H1 (cell line): ENCODE measurements around the gene LVRN. TPM values are rescaled to one million over a fixed set of nuclear protein-coding genes. Genes with fewer than 3 reads are reported as not detected.
A peak's percentile ranks its signal among the peaks of the same experiment; 100 is the strongest.

Source experiments
- CTCF ChIA-PET: fragments of 300-600 bp; sonication (Branson Sonifier 250); formaldehyde crosslinking; loops from one replicate; lab custom pipeline; 2021; ENCODE audit not compliant: partially characterized antibody; lab: Charles Lee
- POLR2A ChIA-PET: fragments of 300-600 bp; sonication (Branson Sonifier 250); formaldehyde crosslinking; loops from one replicate; lab custom pipeline; 2021; ENCODE audit warnings: inconsistent platforms; ENCODE audit not compliant: partially characterized antibody; lab: Charles Lee
- DNase-seq, 2 experiments: peaks; one replicate each; pipeline versions ENCODE4 v3.0.0 to v3.0.0-alpha.2; 2010 to 2022; ENCODE audit warnings: low spot score in 2 of 2, low read depth in 1 of 2, mixed read lengths in 1 of 2
- FAIRE-seq: peaks from 2 replicates; lab custom pipeline; 2011; peaks lifted over from hg19 to GRCh38; lab: Jason Lieb, UNC
- H2AFZ ChIP-seq: 2 replicates; pipeline ENCODE4 v1.8.1; 2012; ENCODE audit warnings: low read length, inconsistent platforms
- H2AK5ac ChIP-seq: 2 replicates; pipeline ENCODE4 v1.6.1; 2013; ENCODE audit warnings: low read depth, low read length
- H2BK120ac ChIP-seq: replicated peaks from 2 replicates; pipeline ENCODE3; 2013; ENCODE audit warnings: low read depth, low read length, inconsistent platforms
- H2BK12ac ChIP-seq: 2 replicates; pipeline ENCODE4 v1.6.1; 2013; ENCODE audit warnings: low read depth, low read length
- H2BK15ac ChIP-seq: 2 replicates; pipeline ENCODE4 v1.6.1; 2013; ENCODE audit warnings: low read length
- H2BK20ac ChIP-seq: 2 replicates; pipeline ENCODE4 v1.6.1; 2013; ENCODE audit warnings: low read length
- H2BK5ac ChIP-seq: 2 replicates; pipeline ENCODE4 v1.6.1; 2013; ENCODE audit warnings: low read depth, low read length
- H3K14ac ChIP-seq: 2 replicates; pipeline ENCODE4 v1.6.1; 2013; ENCODE audit warnings: inconsistent platforms; ENCODE audit not compliant: insufficient read length
- H3K18ac ChIP-seq: 2 replicates; pipeline ENCODE4 v1.6.1; 2013; ENCODE audit warnings: low read length; ENCODE audit errors: extremely low read depth
- H3K23ac ChIP-seq: 2 replicates; pipeline ENCODE4 v1.6.1; 2013; ENCODE audit warnings: inconsistent platforms; ENCODE audit not compliant: insufficient read length
- H3K23me2 ChIP-seq: 2 replicates; pipeline ENCODE4 v1.6.1; 2013; ENCODE audit warnings: low read depth, low read length
- H3K27ac ChIP-seq: 2 replicates; pipeline ENCODE4 v1.6.1; 2011; ENCODE audit warnings: low read depth, low read length, inconsistent platforms
- H3K27me3 ChIP-seq, 4 experiments: replicated peaks in 1 of 4; 1 replicate in 1 of 4; 2 replicates in 3 of 4; pipeline versions ENCODE4 v1.6.1 to v1.8.1; 2011 to 2013; ENCODE audit warnings: low read length in 3 of 4, mild to moderate bottlenecking in 3 of 4, inconsistent platforms in 2 of 4, mixed read lengths in 2 of 4, moderate library complexity in 1 of 4; ENCODE audit not compliant: control insufficient read depth in 3 of 4, insufficient read depth in 3 of 4; ENCODE audit errors: extremely low read depth in 1 of 4
- H3K36me3 ChIP-seq, 4 experiments: 2 replicates each; pipeline versions ENCODE4 v1.6.1 to v1.8.1; 2011 to 2013; ENCODE audit warnings: mild to moderate bottlenecking in 4 of 4, low read length in 3 of 4, moderate library complexity in 2 of 4, control low read depth in 1 of 4, inconsistent platforms in 1 of 4; ENCODE audit not compliant: insufficient read depth in 4 of 4, control insufficient read depth in 2 of 4
- H3K4ac ChIP-seq: replicated peaks from 2 replicates; pipeline ENCODE3; 2013; ENCODE audit warnings: low read length, low read depth, mixed read lengths, inconsistent platforms; ENCODE audit not compliant: insufficient read length
- H3K4me1 ChIP-seq, 4 experiments: replicated peaks in 1 of 4; 1 replicate in 1 of 4; 2 replicates in 3 of 4; pipeline versions ENCODE4 v1.6.1 to v1.8.1; 2011 to 2013; ENCODE audit warnings: low read length in 3 of 4, inconsistent platforms in 2 of 4, mixed read lengths in 1 of 4; ENCODE audit not compliant: insufficient read depth in 4 of 4, control insufficient read depth in 3 of 4
- H3K4me2 ChIP-seq, 2 experiments: 2 replicates each; pipeline versions ENCODE4 v1.6.1 to v1.8.1; 2011 to 2013; ENCODE audit warnings: low read depth in 2 of 2, low read length in 2 of 2, control low read depth in 1 of 2, inconsistent platforms in 1 of 2, mild to moderate bottlenecking in 1 of 2; ENCODE audit not compliant: insufficient read depth in 1 of 2
- H3K4me3 ChIP-seq, 4 experiments: fragments of 200-600, 300-600 bp in 1 of 4; sonication (generic), shearing (Covaris generic), sonication (Bioruptor Twin) in 1 of 4; 2 replicates each; pipeline versions ENCODE4 v1.5.1 to v1.8.1; 2011 to 2016; ENCODE audit warnings: low read length in 4 of 4, low read depth in 3 of 4, control low read depth in 2 of 4, inconsistent platforms in 2 of 4, mild to moderate bottlenecking in 2 of 4, mixed read lengths in 1 of 4, moderate library complexity in 1 of 4; ENCODE audit not compliant: insufficient read depth in 2 of 4; ENCODE audit errors: extremely low read depth in 1 of 4
- H3K56ac ChIP-seq: replicated peaks from 2 replicates; pipeline ENCODE3; 2013; ENCODE audit warnings: low read depth, mild to moderate bottlenecking, mixed read lengths, low read length, inconsistent platforms; ENCODE audit not compliant: insufficient read length
- H3K79me1 ChIP-seq: 2 replicates; pipeline ENCODE4 v1.6.1; 2013; ENCODE audit warnings: low read depth, low read length, control low read depth
- H3K79me2 ChIP-seq, 2 experiments: 2 replicates each; pipeline versions ENCODE4 v1.6.1 to v1.8.1; 2012 to 2013; ENCODE audit warnings: low read length in 2 of 2, mild to moderate bottlenecking in 2 of 2, inconsistent platforms in 1 of 2; ENCODE audit not compliant: insufficient read depth in 2 of 2, control insufficient read depth in 1 of 2
- H3K9ac ChIP-seq, 4 experiments: replicated peaks in 1 of 4; 1 replicate in 1 of 4; 2 replicates in 3 of 4; pipeline versions ENCODE4 v1.6.1 to v1.8.1; 2011 to 2013; ENCODE audit warnings: low read depth in 3 of 4, low read length in 3 of 4, control low read depth in 2 of 4, mild to moderate bottlenecking in 2 of 4, moderate library complexity in 2 of 4, inconsistent platforms in 1 of 4; ENCODE audit errors: extremely low read depth in 1 of 4
- H3K9me3 ChIP-seq, 2 experiments: 2 replicates each; pipeline versions ENCODE4 v1.6.1 to v1.8.1; 2012 to 2013; ENCODE audit warnings: mild to moderate bottlenecking in 2 of 2, moderate library complexity in 2 of 2, control low read depth in 1 of 2, inconsistent platforms in 1 of 2, low read depth in 1 of 2, low read length in 1 of 2, mixed read lengths in 1 of 2; ENCODE audit not compliant: insufficient read depth in 2 of 2
- H4K20me1 ChIP-seq, 2 experiments: replicated peaks in 1 of 2; 2 replicates each; pipeline versions ENCODE3 to v1.8.1; 2011 to 2013; ENCODE audit warnings: inconsistent platforms in 2 of 2, low read length in 2 of 2, mild to moderate bottlenecking in 1 of 2; ENCODE audit not compliant: insufficient read depth in 2 of 2, control insufficient read depth in 1 of 2
- H4K5ac ChIP-seq: 2 replicates; pipeline ENCODE4 v1.6.1; 2013; ENCODE audit warnings: low read length, low read depth, mixed read lengths, inconsistent platforms; ENCODE audit not compliant: insufficient read length
- H4K8ac ChIP-seq: 2 replicates; pipeline ENCODE4 v1.8.0; 2013; ENCODE audit warnings: mild to moderate bottlenecking, moderate library complexity, low read length, inconsistent platforms; ENCODE audit not compliant: insufficient read depth; ENCODE audit errors: extremely low read depth
- H4K91ac ChIP-seq: replicated peaks from 2 replicates; pipeline ENCODE3; 2013; ENCODE audit warnings: low read length, mixed read lengths, inconsistent platforms; ENCODE audit not compliant: insufficient read length
- BRCA1 ChIP-seq: IDR thresholded peaks from 2 replicates; pipeline ENCODE4 v1.6.1; 2012; ENCODE audit warnings: low read depth, low read length, improper control_type of control experiment
- SP1 ChIP-seq: IDR thresholded peaks from 2 replicates; pipeline ENCODE4 v1.6.1; 2011; ENCODE audit warnings: low read depth, low read length
- WGBS, 2 experiments: shearing (Covaris generic) in 1 of 2; methylation state at CpG; one replicate each; pipeline versions ENCODE4 v1.1.6 to v1.1.7; 2013 to 2015; ENCODE audit warnings: low lambda C conversion rate in 2 of 2, mixed read lengths in 2 of 2, inconsistent platforms in 1 of 2, low coverage in 1 of 2, missing lambda C conversion rate in 1 of 2; ENCODE audit not compliant: insufficient replicate concordance in 2 of 2, insufficient coverage in 1 of 2, insufficient read length in 1 of 2; ENCODE audit errors: extremely low coverage in 1 of 2, missing lambda C conversion rate in 1 of 2; 5-methylcytosine and 5-hydroxymethylcytosine counted together
- polyA plus RNA-seq, 7 experiments: library from polyadenylated mRNA; depleted of rRNA in 3 of 7; stranded (reverse) in 5 of 7; unstranded in 2 of 7; fragments of >200 nt in 5 of 7; fragments of 200-250 nt in 2 of 7; gene quantifications; 1 replicate in 5 of 7; 2 replicates in 1 of 7; 4 replicates in 1 of 7; pipeline versions ENCODE4 v1.2.1 to v1.2.3, GENCODE V29; 2011 to 2013; ENCODE audit warnings: missing spikeins in 2 of 7, mixed read lengths in 2 of 7
- total RNA-seq: library from RNA; stranded (reverse); fragmentation: NEBNext Ultra II Directional; extraction: Animal tissue kit (Norgen Biotek cat#: 25700); gene quantifications from 2 replicates; pipeline ENCODE4 v1.2.1, GENCODE V29; 2021
- TF ChIP-seq, protein P1 (sequence below): IDR thresholded peaks from 2 replicates; pipeline ENCODE4 v1.6.1; 2011; ENCODE audit warnings: low read length, improper control_type of control experiment

LVRN gene
- total and polyA plus RNA-seq, 2 of the 8 experiments (the other 6 are each of a cell fraction or from before 2014, with no cell fraction given): 0.08 to 0.09 TPM

DNA sequence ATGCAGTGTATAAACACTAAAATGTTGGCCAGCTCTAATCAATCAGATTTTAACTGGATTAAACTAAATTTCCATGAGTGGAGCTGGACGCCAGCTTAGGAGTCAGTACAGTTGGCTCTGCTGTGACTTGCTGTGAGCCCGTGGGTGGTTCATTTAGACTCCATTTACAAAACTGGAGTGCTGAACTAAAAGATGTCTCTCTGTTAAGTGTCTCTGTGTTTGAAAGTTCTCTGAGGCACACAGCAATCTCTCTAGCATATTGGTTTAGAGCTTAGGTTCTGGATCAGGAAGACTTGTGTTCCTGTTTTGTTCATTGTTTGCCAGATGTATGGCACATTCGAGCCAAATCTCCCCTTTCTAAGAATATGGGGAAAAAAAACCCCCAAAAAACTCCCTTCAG lies 42.0 kb downstream of the LVRN start:
- DNase-seq (no peak), FAIRE-seq (no peak)
- Histone ChIP-seq H3K4ac (no peak overlapping the region), H3K56ac (no peak overlapping the region), H3K27me3 (no peaks in the 10 kb centered on the region), H2BK12ac (no peak overlapping the region), H3K4me2 (no peak overlapping the region), H3K79me1 (no peaks in the 10 kb centered on the region), H2BK20ac (no peak overlapping the region), H3K79me2 (no peaks in the 10 kb centered on the region), H3K36me3 (no peaks in the 10 kb centered on the region), H4K91ac (no peak overlapping the region), H2BK5ac (no peak overlapping the region), H2BK120ac (no peak overlapping the region), H3K4me1 (no peaks in the 10 kb centered on the region; a peak in 1 of 7 replicates), H2BK15ac (no peak overlapping the region), H3K27ac (no peak overlapping the region), H3K9me3 (no peaks in the 10 kb centered on the region), H4K20me1 (no peaks in the 10 kb centered on the region), H3K23ac (no peak overlapping the region), H4K8ac (no peak overlapping the region), H3K9ac (no peak overlapping the region), H3K4me3 (no peak overlapping the region), H2AFZ (peak overlapping the region; percentile 68), H3K23me2 (no peaks in the 10 kb centered on the region), H3K18ac (no peak overlapping the region), H2AK5ac (no peak overlapping the region), H4K5ac (no peak overlapping the region), H3K14ac (no peak overlapping the region)
- ChIA-PET CTCF (no interaction called here), POLR2A (no interaction called here)
- WGBS, 2 experiments: 92% methylated on average over 3 of the region's 3 CpGs; no CpG with 5 or more reads in 1 of the 2 experiments
- TF ChIP-seq BRCA1 (no peak), SP1 (no peak)
- TF ChIP-seq, protein P1, sequence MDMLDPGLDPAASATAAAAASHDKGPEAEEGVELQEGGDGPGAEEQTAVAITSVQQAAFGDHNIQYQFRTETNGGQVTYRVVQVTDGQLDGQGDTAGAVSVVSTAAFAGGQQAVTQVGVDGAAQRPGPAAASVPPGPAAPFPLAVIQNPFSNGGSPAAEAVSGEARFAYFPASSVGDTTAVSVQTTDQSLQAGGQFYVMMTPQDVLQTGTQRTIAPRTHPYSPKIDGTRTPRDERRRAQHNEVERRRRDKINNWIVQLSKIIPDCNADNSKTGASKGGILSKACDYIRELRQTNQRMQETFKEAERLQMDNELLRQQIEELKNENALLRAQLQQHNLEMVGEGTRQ: no peak
